Panc1 (cell line): ENCODE measurements around the gene ITGA8.

ENCODE experiments used
- POLR2AphosphoS5 ChIP-seq: IDR thresholded peaks from 2 replicates; pipeline ENCODE4 v1.6.1; 2012; ENCODE audit warnings: mild to moderate bottlenecking, low read depth, low read length, moderate library complexity
- SIN3A ChIP-seq: IDR thresholded peaks from 2 replicates; pipeline ENCODE4 v1.6.1; 2012; ENCODE audit warnings: low read depth, mild to moderate bottlenecking, low read length, moderate library complexity, borderline replicate concordance; ENCODE audit not compliant: insufficient read depth
- TCF7L2 ChIP-seq: IDR thresholded peaks from 2 replicates; pipeline ENCODE4 v1.6.1; 2011; ENCODE audit warnings: mild to moderate bottlenecking, low read depth, low read length, inconsistent platforms
- TF ChIP-seq, protein P1 (sequence below): fragments of 450-650 bp; IDR thresholded peaks from 2 replicates; pipeline ENCODE4 v1.5.1; 2017; ENCODE audit warnings: mild to moderate bottlenecking
- TF ChIP-seq, protein P2 (sequence below), 2 experiments: IDR thresholded peaks; 2 replicates each; pipeline ENCODE4 v1.6.1; 2011 to 2012; ENCODE audit warnings: low read depth in 2 of 2, control low read depth in 1 of 2, low read length in 1 of 2, mild to moderate bottlenecking in 1 of 2, moderate library complexity in 1 of 2; ENCODE audit not compliant: insufficient read depth in 1 of 2

DNA sequence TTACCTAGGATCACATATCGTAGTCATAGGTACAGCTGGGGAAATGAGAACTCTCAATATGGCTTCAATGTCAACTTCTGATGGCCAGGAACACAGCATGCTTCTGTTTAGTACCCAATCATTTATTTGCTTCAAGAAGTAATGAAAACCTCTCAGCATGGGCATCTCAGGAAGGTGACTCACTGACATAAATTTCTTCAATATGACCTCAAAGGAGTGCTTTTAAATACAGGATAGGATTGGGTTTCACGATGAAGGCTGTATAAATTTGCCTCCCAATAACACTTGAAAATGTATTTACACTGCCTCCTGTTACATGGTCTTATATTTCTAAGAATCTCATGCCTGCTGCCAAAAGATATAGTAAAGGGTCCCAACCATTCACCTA is 15.1 kb downstream of the ITGA8 start:
- TF ChIP-seq, protein P1, sequence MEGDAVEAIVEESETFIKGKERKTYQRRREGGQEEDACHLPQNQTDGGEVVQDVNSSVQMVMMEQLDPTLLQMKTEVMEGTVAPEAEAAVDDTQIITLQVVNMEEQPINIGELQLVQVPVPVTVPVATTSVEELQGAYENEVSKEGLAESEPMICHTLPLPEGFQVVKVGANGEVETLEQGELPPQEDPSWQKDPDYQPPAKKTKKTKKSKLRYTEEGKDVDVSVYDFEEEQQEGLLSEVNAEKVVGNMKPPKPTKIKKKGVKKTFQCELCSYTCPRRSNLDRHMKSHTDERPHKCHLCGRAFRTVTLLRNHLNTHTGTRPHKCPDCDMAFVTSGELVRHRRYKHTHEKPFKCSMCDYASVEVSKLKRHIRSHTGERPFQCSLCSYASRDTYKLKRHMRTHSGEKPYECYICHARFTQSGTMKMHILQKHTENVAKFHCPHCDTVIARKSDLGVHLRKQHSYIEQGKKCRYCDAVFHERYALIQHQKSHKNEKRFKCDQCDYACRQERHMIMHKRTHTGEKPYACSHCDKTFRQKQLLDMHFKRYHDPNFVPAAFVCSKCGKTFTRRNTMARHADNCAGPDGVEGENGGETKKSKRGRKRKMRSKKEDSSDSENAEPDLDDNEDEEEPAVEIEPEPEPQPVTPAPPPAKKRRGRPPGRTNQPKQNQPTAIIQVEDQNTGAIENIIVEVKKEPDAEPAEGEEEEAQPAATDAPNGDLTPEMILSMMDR = no peak
- no peak for TF ChIP-seq POLR2AphosphoS5
- TF ChIP-seq, protein P2, sequence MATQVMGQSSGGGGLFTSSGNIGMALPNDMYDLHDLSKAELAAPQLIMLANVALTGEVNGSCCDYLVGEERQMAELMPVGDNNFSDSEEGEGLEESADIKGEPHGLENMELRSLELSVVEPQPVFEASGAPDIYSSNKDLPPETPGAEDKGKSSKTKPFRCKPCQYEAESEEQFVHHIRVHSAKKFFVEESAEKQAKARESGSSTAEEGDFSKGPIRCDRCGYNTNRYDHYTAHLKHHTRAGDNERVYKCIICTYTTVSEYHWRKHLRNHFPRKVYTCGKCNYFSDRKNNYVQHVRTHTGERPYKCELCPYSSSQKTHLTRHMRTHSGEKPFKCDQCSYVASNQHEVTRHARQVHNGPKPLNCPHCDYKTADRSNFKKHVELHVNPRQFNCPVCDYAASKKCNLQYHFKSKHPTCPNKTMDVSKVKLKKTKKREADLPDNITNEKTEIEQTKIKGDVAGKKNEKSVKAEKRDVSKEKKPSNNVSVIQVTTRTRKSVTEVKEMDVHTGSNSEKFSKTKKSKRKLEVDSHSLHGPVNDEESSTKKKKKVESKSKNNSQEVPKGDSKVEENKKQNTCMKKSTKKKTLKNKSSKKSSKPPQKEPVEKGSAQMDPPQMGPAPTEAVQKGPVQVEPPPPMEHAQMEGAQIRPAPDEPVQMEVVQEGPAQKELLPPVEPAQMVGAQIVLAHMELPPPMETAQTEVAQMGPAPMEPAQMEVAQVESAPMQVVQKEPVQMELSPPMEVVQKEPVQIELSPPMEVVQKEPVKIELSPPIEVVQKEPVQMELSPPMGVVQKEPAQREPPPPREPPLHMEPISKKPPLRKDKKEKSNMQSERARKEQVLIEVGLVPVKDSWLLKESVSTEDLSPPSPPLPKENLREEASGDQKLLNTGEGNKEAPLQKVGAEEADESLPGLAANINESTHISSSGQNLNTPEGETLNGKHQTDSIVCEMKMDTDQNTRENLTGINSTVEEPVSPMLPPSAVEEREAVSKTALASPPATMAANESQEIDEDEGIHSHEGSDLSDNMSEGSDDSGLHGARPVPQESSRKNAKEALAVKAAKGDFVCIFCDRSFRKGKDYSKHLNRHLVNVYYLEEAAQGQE (IDR thresholded peaks at IDR 0.05; ENCODE audit: insufficient read depth in 1 of 2, low read depth in 2 of 2, low read length in 1 of 2) = no peak
- TF ChIP-seq SIN3A = no peak
- no peak for TF ChIP-seq TCF7L2
